ENCODE measurements around the gene RIMBP2.

- TF ChIP-seq, protein P1, sequence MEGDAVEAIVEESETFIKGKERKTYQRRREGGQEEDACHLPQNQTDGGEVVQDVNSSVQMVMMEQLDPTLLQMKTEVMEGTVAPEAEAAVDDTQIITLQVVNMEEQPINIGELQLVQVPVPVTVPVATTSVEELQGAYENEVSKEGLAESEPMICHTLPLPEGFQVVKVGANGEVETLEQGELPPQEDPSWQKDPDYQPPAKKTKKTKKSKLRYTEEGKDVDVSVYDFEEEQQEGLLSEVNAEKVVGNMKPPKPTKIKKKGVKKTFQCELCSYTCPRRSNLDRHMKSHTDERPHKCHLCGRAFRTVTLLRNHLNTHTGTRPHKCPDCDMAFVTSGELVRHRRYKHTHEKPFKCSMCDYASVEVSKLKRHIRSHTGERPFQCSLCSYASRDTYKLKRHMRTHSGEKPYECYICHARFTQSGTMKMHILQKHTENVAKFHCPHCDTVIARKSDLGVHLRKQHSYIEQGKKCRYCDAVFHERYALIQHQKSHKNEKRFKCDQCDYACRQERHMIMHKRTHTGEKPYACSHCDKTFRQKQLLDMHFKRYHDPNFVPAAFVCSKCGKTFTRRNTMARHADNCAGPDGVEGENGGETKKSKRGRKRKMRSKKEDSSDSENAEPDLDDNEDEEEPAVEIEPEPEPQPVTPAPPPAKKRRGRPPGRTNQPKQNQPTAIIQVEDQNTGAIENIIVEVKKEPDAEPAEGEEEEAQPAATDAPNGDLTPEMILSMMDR (conservative IDR thresholded peaks at IDR 0.05 in 1 of 2, IDR thresholded peaks at IDR 0.05 in 1 of 2; ENCODE audit: extremely low read depth in 1 of 2, insufficient read depth in 1 of 2, low read depth in 1 of 2, low read length in 2 of 2): no peak
- TF ChIP-seq EZH2 (IDR thresholded peaks at IDR 0.05; ENCODE audit: borderline replicate concordance, low read length): no peak
These were observed 198.5 kb downstream of the RIMBP2 start for GRCh38 chr12:130517588-130517987.
